Testis (tissue), 3 donors: ENCODE results near the gene BMP6. TPM values are rescaled to one million over a fixed set of nuclear protein-coding genes. Genes with fewer than 3 reads are reported as not detected.

Experiments
- DNase-seq: peaks from one replicate; pipeline ENCODE4 v3.0.0-alpha.2; 2019
- H3K27ac ChIP-seq, 2 donors: fragments of 200-600 bp; sonication (generic); one replicate each; pipeline ENCODE4 v1.5.1; 2019
- H3K27me3 ChIP-seq: fragments of 200-600 bp; sonication (generic); one replicate; pipeline ENCODE4 v1.5.1; 2019
- H3K36me3 ChIP-seq: fragments of 200-600 bp; sonication (generic); one replicate; pipeline ENCODE4 v1.5.1; 2017; ENCODE audit warnings: low read depth; ENCODE audit errors: missing control alignments
- H3K4me1 ChIP-seq: fragments of 200-600 bp; sonication (generic); one replicate; pipeline ENCODE4 v1.5.1; 2019
- H3K4me3 ChIP-seq, 2 donors: fragments of 200-600 bp; sonication (generic); one replicate each; pipeline ENCODE4 v1.5.1; 2017 to 2019
- H3K9me3 ChIP-seq: fragments of 200-600 bp; sonication (generic); one replicate; pipeline ENCODE4 v1.5.1; 2017
- POLR2A ChIP-seq: fragments of 450-650 bp; IDR thresholded peaks from one replicate; pipeline ENCODE4 v1.6.1; 2017; ENCODE audit warnings: antibody characterized with exemption, mild to moderate bottlenecking, moderate library complexity
- WGBS, 2 donors: methylation state at CpG; one replicate each; pipeline ENCODE4 v1.1.5; 2018; 5-methylcytosine and 5-hydroxymethylcytosine counted together
- intact Hi-C: fragments of 100-400 bp; cut with DNase I; formaldehyde crosslinking; loops from one replicate; pipeline ENCODE4 v1.15.1; 2023; ENCODE audit warnings: low total_unique reads
- polyA plus RNA-seq: library from polyadenylated mRNA; stranded (reverse); fragments of 350-450 nt; fragmentation: Illumina TruSeq; extraction: RNeasy Lipid Tissue Mini Kit (QIAGEN cat#74804); gene quantifications from one replicate; pipeline ENCODE4 v1.2.3, GENCODE V29; 2014; ENCODE audit warnings: low read depth, low replicate concordance; ENCODE audit not compliant: insufficient read depth
- total RNA-seq, 2 donors: library from RNA; depleted of rRNA; stranded (reverse); fragments of >200 nt; gene quantifications; one replicate each; pipeline ENCODE4 v1.2.3, GENCODE V29; 2016
- TF ChIP-seq, protein P1 (sequence below), 3 experiments: fragments of 450-650 bp in 2 of 3; fragments of 200-600 bp in 1 of 3; sonication (generic) in 1 of 3; IDR thresholded peaks; one replicate each; pipeline ENCODE4 v1.5.1; 2016 to 2019; ENCODE audit warnings: antibody characterized with exemption in 3 of 3, mild to moderate bottlenecking in 2 of 3, moderate library complexity in 1 of 3

The BMP6 gene
- total and polyA plus RNA-seq, 3 donors from 2014 or later: 6.2 to 13.6 (median 11.4) TPM

DNA sequence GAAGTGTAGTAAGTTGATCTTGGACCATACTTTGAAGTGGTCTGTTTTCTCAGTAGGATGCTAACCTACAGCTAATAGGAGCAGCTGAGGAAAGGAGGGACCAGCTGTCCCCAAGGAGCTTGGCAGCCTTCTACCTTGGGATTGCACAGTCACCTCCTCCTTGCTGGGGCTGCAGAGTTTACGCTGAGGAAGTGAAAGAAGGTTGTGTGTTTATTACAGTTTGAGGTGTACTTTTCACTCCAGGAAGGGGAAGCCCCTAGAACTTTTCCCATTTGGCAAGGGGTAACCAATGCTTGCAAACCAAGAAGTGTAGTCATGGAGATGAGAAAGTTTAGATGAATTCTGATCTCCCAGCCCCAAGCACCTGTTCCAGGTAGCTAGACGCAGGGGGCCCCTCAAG lies 58.8 kb downstream of the BMP6 start:
- no peak for DNase-seq
- intact Hi-C loops: no loop called here
- Histone ChIP-seq H3K36me3 (no peaks in the 10 kb centered on the region), H3K9me3 (no peaks in the 10 kb centered on the region), H3K4me1 (peaks cover 7% of the 10 kb centered on the region), H3K27ac (no peak overlapping the region), H3K4me3 (no peak overlapping the region), H3K27me3 (no peaks in the 10 kb centered on the region)
- WGBS, 2 donors: 64 to 90% methylated on average over 2 of the region's 2 CpGs
- no peak for TF ChIP-seq POLR2A
- TF ChIP-seq, protein P1, sequence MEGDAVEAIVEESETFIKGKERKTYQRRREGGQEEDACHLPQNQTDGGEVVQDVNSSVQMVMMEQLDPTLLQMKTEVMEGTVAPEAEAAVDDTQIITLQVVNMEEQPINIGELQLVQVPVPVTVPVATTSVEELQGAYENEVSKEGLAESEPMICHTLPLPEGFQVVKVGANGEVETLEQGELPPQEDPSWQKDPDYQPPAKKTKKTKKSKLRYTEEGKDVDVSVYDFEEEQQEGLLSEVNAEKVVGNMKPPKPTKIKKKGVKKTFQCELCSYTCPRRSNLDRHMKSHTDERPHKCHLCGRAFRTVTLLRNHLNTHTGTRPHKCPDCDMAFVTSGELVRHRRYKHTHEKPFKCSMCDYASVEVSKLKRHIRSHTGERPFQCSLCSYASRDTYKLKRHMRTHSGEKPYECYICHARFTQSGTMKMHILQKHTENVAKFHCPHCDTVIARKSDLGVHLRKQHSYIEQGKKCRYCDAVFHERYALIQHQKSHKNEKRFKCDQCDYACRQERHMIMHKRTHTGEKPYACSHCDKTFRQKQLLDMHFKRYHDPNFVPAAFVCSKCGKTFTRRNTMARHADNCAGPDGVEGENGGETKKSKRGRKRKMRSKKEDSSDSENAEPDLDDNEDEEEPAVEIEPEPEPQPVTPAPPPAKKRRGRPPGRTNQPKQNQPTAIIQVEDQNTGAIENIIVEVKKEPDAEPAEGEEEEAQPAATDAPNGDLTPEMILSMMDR (IDR thresholded peaks at IDR 0.05): no peak

- Histone ChIP-seq H3K27me3 (no peaks in the 10 kb centered on the region), H3K4me1 (peaks cover 7% of the 10 kb centered on the region), H3K9me3 (no peaks in the 10 kb centered on the region), H3K4me3 (no peak overlapping the region), H3K36me3 (no peaks in the 10 kb centered on the region), H3K27ac (peak overlapping the region in 1 of 2 donors; percentile 27)
- TF ChIP-seq, protein P1 (IDR thresholded peaks at IDR 0.05): no peak
- TF ChIP-seq POLR2A: no peak
- intact Hi-C loops: no loop called here
- 47 to 48% methylated on average over 7 of the region's 7 CpGs for WGBS, 2 donors
- DNase-seq: no peak
Observed at GRCh38 chr6:7785243-7786035, 59.5 kb downstream of the BMP6 start.

DNA sequence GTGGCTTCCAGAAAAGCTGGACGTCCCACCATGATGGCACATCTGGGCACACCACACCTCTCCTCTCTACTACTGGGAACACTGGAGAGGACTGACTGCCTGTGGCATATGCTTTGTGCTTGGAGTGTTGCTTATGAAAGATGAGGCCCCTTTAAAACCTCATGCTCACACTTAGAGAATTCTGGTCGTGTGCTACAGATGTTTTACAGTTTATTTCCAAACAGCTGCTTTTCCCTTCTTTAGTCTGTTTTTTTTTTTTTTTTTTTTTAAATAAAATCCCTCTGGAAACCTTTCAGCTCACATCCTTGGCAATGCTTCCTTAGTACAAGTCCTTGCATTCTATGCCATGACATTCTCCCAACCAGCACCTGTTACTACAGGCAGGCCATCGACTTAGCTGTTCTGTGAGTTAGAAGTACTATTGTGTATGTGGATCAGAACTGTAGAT lies 60.3 kb downstream of the BMP6 start:
- Histone ChIP-seq H3K36me3 (no peaks in the 10 kb centered on the region), H3K27ac (peak overlapping the region in 1 of 2 donors; percentile 27), H3K4me3 (no peak overlapping the region), H3K27me3 (no peaks in the 10 kb centered on the region), H3K9me3 (no peaks in the 10 kb centered on the region), H3K4me1 (peaks cover 7% of the 10 kb centered on the region)
- intact Hi-C loops: no loop called here
- WGBS, 2 donors: 39 to 49% methylated on average over 3 of the region's 3 CpGs
- no peak for DNase-seq
- TF ChIP-seq, protein P1 (IDR thresholded peaks at IDR 0.05): no peak
- no peak for TF ChIP-seq POLR2A

GRCh38 chr6:7787137-7787608 lies 61.3 kb downstream of the BMP6 start:
- no peak overlapping the region for H3K4me3 ChIP-seq
- DNase-seq: peak; percentile 43
- H3K27me3 ChIP-seq: no peaks in the 10 kb centered on the region
- no peaks in the 10 kb centered on the region for H3K36me3 ChIP-seq
- H3K27ac ChIP-seq: no peak overlapping the region
- no peaks in the 10 kb centered on the region for H3K9me3 ChIP-seq
- TF ChIP-seq, protein P1 (IDR thresholded peaks at IDR 0.05): no peak
- no peak for TF ChIP-seq POLR2A
- intact Hi-C loops: no loop called here
- H3K4me1 ChIP-seq: peaks cover 7% of the 10 kb centered on the region
- WGBS, 2 donors: 26 to 41% methylated on average over 5 of the region's 5 CpGs
